ENCODE measurements around the gene AGBL3.

The AGBL3 gene

DNA sequence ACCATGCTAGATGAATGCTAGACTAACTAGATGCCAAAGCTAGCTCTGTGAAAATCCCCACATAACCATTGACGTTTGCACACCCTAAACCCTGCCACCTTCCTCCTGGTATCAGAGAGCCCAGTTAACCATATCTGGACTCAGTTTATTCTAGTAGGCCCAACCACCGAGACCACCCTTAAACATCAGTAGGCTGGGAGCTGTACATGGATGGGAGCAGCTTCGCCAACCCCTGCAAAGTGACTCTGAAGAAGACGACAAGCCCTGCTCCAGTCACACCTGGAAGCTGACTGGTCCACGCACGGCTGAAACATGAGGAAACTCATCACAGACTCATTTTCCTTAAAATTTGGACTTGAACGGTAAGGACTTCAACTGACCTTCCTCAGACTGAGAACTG, 188.6 kb downstream of the AGBL3 start:
- Histone ChIP-seq H3K4ac (ENCODE audit: low read depth in 1 of 2, low read length in 2 of 2) (no peak overlapping the region), H3K36me3 (ENCODE audit: control insufficient read depth in 1 of 2, insufficient read depth in 2 of 2, low read depth in 1 of 2, low read length in 2 of 2) (peaks cover 0 to 35% of the 10 kb centered on the region in 2 experiments), H3K4me3 (ENCODE audit: insufficient read depth in 1 of 2, low read depth in 1 of 2, low read length in 2 of 2) (no peak overlapping the region), H3K18ac (ENCODE audit: low read depth in 1 of 2, low read length in 2 of 2) (no peak overlapping the region), H3K79me1 (replicated peaks; ENCODE audit: low read length, poor library complexity, severe bottlenecking) (peaks cover 18% of the 10 kb centered on the region), H2BK5ac (ENCODE audit: low read depth, low read length, poor library complexity, severe bottlenecking) (no peak overlapping the region), H2BK120ac (ENCODE audit: low read depth, low read length) (no peak overlapping the region), H2BK12ac (ENCODE audit: low read length in 2 of 2) (no peak overlapping the region), H3K9ac (ENCODE audit: low read length) (no peak overlapping the region), H3K4me1 (ENCODE audit: control insufficient read depth, insufficient read depth, low read depth, low read length) (peaks cover 6% of the 10 kb centered on the region), H3K27ac (ENCODE audit: low read length, poor library complexity, severe bottlenecking) (no peak overlapping the region), H4K8ac (ENCODE audit: low read length) (no peak overlapping the region), H2AK5ac (ENCODE audit: low read length, severe bottlenecking) (no peak overlapping the region), H2AFZ (ENCODE audit: low read depth, low read length) (no peak overlapping the region), H3K14ac (ENCODE audit: low read length in 2 of 2) (no peak overlapping the region), H4K91ac (ENCODE audit: low read length) (no peak overlapping the region), H2BK15ac (ENCODE audit: low read depth, poor library complexity, severe bottlenecking) (no peak overlapping the region), H3K9me3 (ENCODE audit: control insufficient read depth, low read length) (peaks cover 24% of the 10 kb centered on the region), H3K4me2 (ENCODE audit: low read length, poor library complexity, severe bottlenecking) (no peak overlapping the region), H3K23ac (ENCODE audit: low read length in 2 of 2) (no peak overlapping the region), H3K27me3 (ENCODE audit: control insufficient read depth in 1 of 2, insufficient read depth in 1 of 2, low read length in 2 of 2) (no peaks in the 10 kb centered on the region)
- DNase-seq, result no peak
- WGBS, result 97% methylated on average over 6 of the region's 7 CpGs

DNA sequence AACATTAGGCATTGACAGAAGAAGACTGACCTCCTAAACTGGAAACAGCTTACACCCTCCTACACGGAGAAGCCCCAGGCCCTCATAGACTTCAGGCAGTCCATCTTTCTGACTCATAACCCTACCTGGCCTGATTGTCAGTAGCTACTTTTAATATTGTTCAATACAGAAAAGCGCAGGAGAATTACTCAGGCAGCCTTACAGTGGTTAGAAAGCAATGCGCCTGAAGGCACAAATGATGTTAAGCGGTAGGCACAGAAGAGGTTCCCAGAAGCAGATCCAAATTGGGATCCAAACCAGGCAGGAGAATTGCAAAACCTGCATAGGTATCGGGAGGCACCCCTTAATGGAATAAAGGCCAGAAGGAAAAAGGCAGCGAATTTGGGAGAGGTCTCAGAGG, 189.6 kb downstream of the AGBL3 start:
- Histone ChIP-seq H3K14ac (ENCODE audit: low read length in 2 of 2) (no peak overlapping the region), H2BK12ac (ENCODE audit: low read length in 2 of 2) (no peak overlapping the region), H4K8ac (ENCODE audit: low read length) (no peak overlapping the region), H3K4me2 (ENCODE audit: low read length, poor library complexity, severe bottlenecking) (no peak overlapping the region), H2BK5ac (ENCODE audit: low read depth, low read length, poor library complexity, severe bottlenecking) (no peak overlapping the region), H3K23ac (ENCODE audit: low read length in 2 of 2) (no peak overlapping the region), H3K36me3 (ENCODE audit: control insufficient read depth in 1 of 2, insufficient read depth in 2 of 2, low read depth in 1 of 2, low read length in 2 of 2) (peaks cover 3 to 38% of the 10 kb centered on the region in 2 experiments), H4K91ac (ENCODE audit: low read length) (no peak overlapping the region), H3K4ac (ENCODE audit: low read depth in 1 of 2, low read length in 2 of 2) (no peak overlapping the region), H3K27ac (ENCODE audit: low read length, poor library complexity, severe bottlenecking) (no peak overlapping the region), H3K27me3 (ENCODE audit: control insufficient read depth in 1 of 2, insufficient read depth in 1 of 2, low read length in 2 of 2) (no peaks in the 10 kb centered on the region), H3K18ac (ENCODE audit: low read depth in 1 of 2, low read length in 2 of 2) (no peak overlapping the region), H2AK5ac (ENCODE audit: low read length, severe bottlenecking) (no peak overlapping the region), H3K79me1 (replicated peaks; ENCODE audit: low read length, poor library complexity, severe bottlenecking) (peaks cover 18% of the 10 kb centered on the region), H3K4me3 (ENCODE audit: insufficient read depth in 1 of 2, low read depth in 1 of 2, low read length in 2 of 2) (no peak overlapping the region), H3K4me1 (ENCODE audit: control insufficient read depth, insufficient read depth, low read depth, low read length) (peaks cover 6% of the 10 kb centered on the region), H3K9ac (ENCODE audit: low read length) (no peak overlapping the region), H2AFZ (ENCODE audit: low read depth, low read length) (no peak overlapping the region), H2BK120ac (ENCODE audit: low read depth, low read length) (no peak overlapping the region), H2BK15ac (ENCODE audit: low read depth, poor library complexity, severe bottlenecking) (no peak overlapping the region), H3K9me3 (ENCODE audit: control insufficient read depth, low read length) (peaks cover 34% of the 10 kb centered on the region)
- DNase-seq, result no peak
- WGBS, result 93% methylated on average over 6 of the region's 6 CpGs

DNA sequence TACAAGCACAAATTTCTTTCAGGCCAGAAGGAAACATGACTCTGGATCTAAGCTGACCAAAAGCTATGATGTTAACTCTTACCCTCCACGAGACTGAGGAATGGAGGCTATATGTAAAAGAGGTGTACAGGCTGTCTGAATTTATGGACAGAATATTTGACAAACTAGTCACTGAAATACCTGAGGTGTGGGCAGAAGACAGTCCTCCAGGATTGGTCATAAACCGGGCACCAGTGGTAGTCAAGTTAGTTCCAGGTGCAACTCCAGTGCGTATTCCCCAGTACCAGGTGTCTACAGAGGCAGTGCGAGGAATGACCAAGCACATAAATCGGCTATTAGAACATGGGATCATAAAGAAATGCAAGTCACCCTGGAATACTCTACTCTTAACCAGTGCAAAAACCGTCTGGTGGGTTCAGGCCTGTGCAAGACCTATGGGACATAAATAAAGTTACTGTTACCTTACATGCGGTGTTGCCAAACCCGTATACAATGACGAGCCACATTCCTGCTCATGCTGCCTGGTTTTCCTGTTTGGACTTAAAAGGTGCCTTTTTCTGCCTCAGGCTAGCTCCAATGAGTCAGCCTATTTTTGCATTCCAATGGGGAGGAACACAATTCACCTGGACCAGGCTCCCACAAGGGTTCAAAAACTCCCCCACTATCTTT, 190.9 kb downstream of the AGBL3 start:
- Histone ChIP-seq H3K79me1 (replicated peaks; ENCODE audit: low read length, poor library complexity, severe bottlenecking) (peaks cover 24% of the 10 kb centered on the region), H4K91ac (ENCODE audit: low read length) (no peak overlapping the region), H2AK5ac (ENCODE audit: low read length, severe bottlenecking) (no peak overlapping the region), H3K4me3 (ENCODE audit: insufficient read depth in 1 of 2, low read depth in 1 of 2, low read length in 2 of 2) (no peak overlapping the region), H2BK5ac (ENCODE audit: low read depth, low read length, poor library complexity, severe bottlenecking) (no peak overlapping the region), H3K4me2 (ENCODE audit: low read length, poor library complexity, severe bottlenecking) (no peak overlapping the region), H3K27me3 (ENCODE audit: control insufficient read depth in 1 of 2, insufficient read depth in 1 of 2, low read length in 2 of 2) (no peaks in the 10 kb centered on the region), H3K14ac (ENCODE audit: low read length in 2 of 2) (no peak overlapping the region), H3K4me1 (ENCODE audit: control insufficient read depth, insufficient read depth, low read depth, low read length) (peaks cover 6% of the 10 kb centered on the region), H2BK12ac (ENCODE audit: low read length in 2 of 2) (no peak overlapping the region), H3K9me3 (ENCODE audit: control insufficient read depth, low read length) (peaks cover 47% of the 10 kb centered on the region), H4K8ac (ENCODE audit: low read length) (no peak overlapping the region), H3K18ac (ENCODE audit: low read depth in 1 of 2, low read length in 2 of 2) (no peak overlapping the region), H3K23ac (ENCODE audit: low read length in 2 of 2) (no peak overlapping the region), H3K9ac (ENCODE audit: low read length) (no peak overlapping the region), H3K4ac (ENCODE audit: low read depth in 1 of 2, low read length in 2 of 2) (no peak overlapping the region), H3K27ac (ENCODE audit: low read length, poor library complexity, severe bottlenecking) (no peak overlapping the region), H2BK120ac (ENCODE audit: low read depth, low read length) (no peak overlapping the region), H2AFZ (ENCODE audit: low read depth, low read length) (no peak overlapping the region), H3K36me3 (ENCODE audit: control insufficient read depth in 1 of 2, insufficient read depth in 2 of 2, low read depth in 1 of 2, low read length in 2 of 2) (peaks cover 11 to 43% of the 10 kb centered on the region in 2 experiments), H2BK15ac (ENCODE audit: low read depth, poor library complexity, severe bottlenecking) (no peak overlapping the region)
- DNase-seq, result no peak
- WGBS, result 88% methylated on average over 9 of the region's 9 CpGs

DNA sequence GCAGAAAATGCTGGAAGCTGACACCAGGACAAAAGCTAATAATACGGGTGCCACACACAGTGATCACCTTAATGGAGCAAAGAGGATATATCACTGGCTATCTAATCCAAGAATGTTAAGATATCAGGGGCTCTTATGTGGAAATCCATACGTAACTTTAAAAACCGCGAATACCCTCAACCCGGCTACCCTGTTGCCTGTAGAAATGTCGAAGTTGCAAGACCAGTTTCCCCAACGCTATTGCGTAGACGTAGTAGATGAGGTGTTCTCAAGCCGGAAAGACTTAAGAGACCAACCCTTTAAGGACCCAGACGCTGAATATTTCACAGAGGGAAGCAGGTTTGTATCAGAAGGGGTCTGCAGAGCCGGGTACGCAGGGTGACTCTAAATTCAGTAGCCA, 192.1 kb downstream of the AGBL3 start:
- Histone ChIP-seq H3K9ac (ENCODE audit: low read length) (no peak overlapping the region), H3K36me3 (ENCODE audit: control insufficient read depth in 1 of 2, insufficient read depth in 2 of 2, low read depth in 1 of 2, low read length in 2 of 2) (peaks cover 23 to 55% of the 10 kb centered on the region in 2 experiments), H3K4me2 (ENCODE audit: low read length, poor library complexity, severe bottlenecking) (no peak overlapping the region), H3K18ac (ENCODE audit: low read depth in 1 of 2, low read length in 2 of 2) (no peak overlapping the region), H3K14ac (ENCODE audit: low read length in 2 of 2) (no peak overlapping the region), H3K23ac (ENCODE audit: low read length in 2 of 2) (no peak overlapping the region), H4K91ac (ENCODE audit: low read length) (no peak overlapping the region), H3K4ac (ENCODE audit: low read depth in 1 of 2, low read length in 2 of 2) (no peak overlapping the region), H2BK120ac (ENCODE audit: low read depth, low read length) (no peak overlapping the region), H2AK5ac (ENCODE audit: low read length, severe bottlenecking) (no peak overlapping the region), H3K9me3 (ENCODE audit: control insufficient read depth, low read length) (peaks cover 59% of the 10 kb centered on the region), H3K4me3 (ENCODE audit: insufficient read depth in 1 of 2, low read depth in 1 of 2, low read length in 2 of 2) (no peak overlapping the region), H2BK15ac (ENCODE audit: low read depth, poor library complexity, severe bottlenecking) (no peak overlapping the region), H3K27ac (ENCODE audit: low read length, poor library complexity, severe bottlenecking) (no peak overlapping the region), H2BK12ac (ENCODE audit: low read length in 2 of 2) (no peak overlapping the region), H3K27me3 (ENCODE audit: control insufficient read depth in 1 of 2, insufficient read depth in 1 of 2, low read length in 2 of 2) (no peaks in the 10 kb centered on the region), H2BK5ac (ENCODE audit: low read depth, low read length, poor library complexity, severe bottlenecking) (no peak overlapping the region), H3K4me1 (ENCODE audit: control insufficient read depth, insufficient read depth, low read depth, low read length) (peaks cover 6% of the 10 kb centered on the region), H3K79me1 (replicated peaks; ENCODE audit: low read length, poor library complexity, severe bottlenecking) (peaks cover 34% of the 10 kb centered on the region), H4K8ac (ENCODE audit: low read length) (no peak overlapping the region), H2AFZ (ENCODE audit: low read depth, low read length) (no peak overlapping the region)
- no peak for DNase-seq
- WGBS, result 88% methylated on average over 12 of the region's 13 CpGs
